IMR-90 (cell line): ENCODE data around the gene ERAP2. TPM values are rescaled to one million over a fixed set of nuclear protein-coding genes. Genes with fewer than 3 reads are reported as not detected.

Experiments used
- ATAC-seq: fragments of 200-7000 bp; cut with Tn5 transposase; 2 replicates; pipeline ENCODE4 v1.9.1; 2020; ENCODE audit warnings: low read depth, mild to moderate bottlenecking, moderate library complexity
- BruUV-seq: library from RNA; stranded (reverse); fragments of 400-500 nt; replicated peaks from 2 replicates; lab custom pipeline; 2021; lab: Mats Ljungman, UMichigan
- CTCF ChIA-PET: fragments of 300-600 bp; formaldehyde crosslinking; extraction: SDS; loops from one replicate; lab custom pipeline; 2021; ENCODE audit warnings: antibody characterized with exemption; lab: Yijun Ruan, JAX
- POLR2A ChIA-PET: fragments of 300-600 bp; sonication (Branson Sonifier 250); formaldehyde crosslinking; loops from one replicate; lab custom pipeline; 2022; ENCODE audit warnings: antibody characterized with exemption; ENCODE audit not compliant: unreplicated experiment; lab: Charles Lee
- DNase-seq: peaks from one replicate; pipeline ENCODE4 v3.0.0; 2013
- H2AFZ ChIP-seq: replicated peaks from 2 replicates; pipeline ENCODE3; 2013; ENCODE audit warnings: low read length, mild to moderate bottlenecking; ENCODE audit not compliant: poor library complexity
- H2AK5ac ChIP-seq: 2 replicates; pipeline ENCODE4 v1.6.1; 2013; ENCODE audit warnings: low read depth, low read length, inconsistent platforms
- H2AK9ac ChIP-seq: replicated peaks from 2 replicates; pipeline ENCODE3; 2013; ENCODE audit warnings: mild to moderate bottlenecking, low read depth, low read length, moderate library complexity; ENCODE audit not compliant: poor library complexity
- H2BK120ac ChIP-seq: 2 replicates; pipeline ENCODE4 v1.6.1; 2013; ENCODE audit warnings: low read depth, low read length, inconsistent platforms
- H2BK15ac ChIP-seq: 3 replicates; pipeline ENCODE4 v1.6.1; 2013; ENCODE audit warnings: low read depth, low read length, inconsistent platforms
- H2BK20ac ChIP-seq: 2 replicates; pipeline ENCODE4 v1.6.1; 2013; ENCODE audit warnings: low read depth, mild to moderate bottlenecking, inconsistent platforms, low read length, moderate library complexity
- H2BK5ac ChIP-seq: 2 replicates; pipeline ENCODE4 v1.6.1; 2013; ENCODE audit warnings: mild to moderate bottlenecking, low read depth, low read length, inconsistent platforms; ENCODE audit not compliant: poor library complexity, severe bottlenecking
- H3K14ac ChIP-seq: replicated peaks from 2 replicates; pipeline ENCODE4 v1.6.1; 2013; ENCODE audit warnings: low read depth, low read length, inconsistent platforms
- H3K18ac ChIP-seq: 2 replicates; pipeline ENCODE4 v1.6.1; 2013; ENCODE audit warnings: low read depth, low read length, control low read depth
- H3K23ac ChIP-seq: 2 replicates; pipeline ENCODE4 v1.6.1; 2013; ENCODE audit warnings: low read depth, low read length, inconsistent platforms
- H3K27ac ChIP-seq: 2 replicates; pipeline ENCODE4 v1.5.1; 2013; ENCODE audit warnings: mild to moderate bottlenecking, control low read depth, low read length; ENCODE audit not compliant: insufficient read depth
- H3K27me3 ChIP-seq: 2 replicates; pipeline ENCODE4 v1.6.1; 2013; ENCODE audit warnings: low read length; ENCODE audit not compliant: control insufficient read depth, insufficient read depth
- H3K36me3 ChIP-seq: 2 replicates; pipeline ENCODE4 v1.6.1; 2013; ENCODE audit warnings: low read length, mixed read lengths; ENCODE audit not compliant: control insufficient read depth, insufficient read depth
- H3K4ac ChIP-seq: 2 replicates; pipeline ENCODE4 v1.6.1; 2013; ENCODE audit warnings: low read depth, low read length, inconsistent platforms
- H3K4me1 ChIP-seq: 2 replicates; pipeline ENCODE4 v1.6.1; 2013; ENCODE audit warnings: low read length, mixed read lengths; ENCODE audit not compliant: control insufficient read depth, insufficient read depth
- H3K4me2 ChIP-seq: 2 replicates; pipeline ENCODE4 v1.6.1; 2013; ENCODE audit warnings: low read depth, mild to moderate bottlenecking, control low read depth, low read length, moderate library complexity
- H3K4me3 ChIP-seq: 2 replicates; pipeline ENCODE4 v1.5.1; 2013; ENCODE audit warnings: low read depth, mild to moderate bottlenecking, control low read depth, low read length, moderate library complexity; ENCODE audit not compliant: insufficient read depth
- H3K56ac ChIP-seq: 2 replicates; pipeline ENCODE4 v1.6.1; 2013; ENCODE audit warnings: low read length, inconsistent platforms; ENCODE audit not compliant: insufficient read depth; ENCODE audit errors: extremely low read depth
- H3K79me1 ChIP-seq, 2 experiments: 2 replicates each; pipeline ENCODE4 v1.6.1; 2013; ENCODE audit warnings: low read length in 2 of 2, inconsistent platforms in 1 of 2, low read depth in 1 of 2
- H3K9ac ChIP-seq: 2 replicates; pipeline ENCODE4 v1.6.1; 2013; ENCODE audit warnings: low read depth, low read length, control low read depth
- H3K9me1 ChIP-seq: 2 replicates; pipeline ENCODE4 v1.6.1; 2013; ENCODE audit warnings: low read length, inconsistent platforms; ENCODE audit not compliant: insufficient read depth
- H3K9me3 ChIP-seq: 2 replicates; pipeline ENCODE4 v1.6.1; 2013; ENCODE audit warnings: low read length; ENCODE audit not compliant: control insufficient read depth, insufficient read depth
- H4K20me1 ChIP-seq: 2 replicates; pipeline ENCODE4 v1.6.1; 2013; ENCODE audit warnings: low read length, inconsistent platforms; ENCODE audit not compliant: insufficient read depth
- H4K5ac ChIP-seq: 2 replicates; pipeline ENCODE4 v1.6.1; 2013; ENCODE audit warnings: mild to moderate bottlenecking, low read depth, low read length, control low read depth
- H4K8ac ChIP-seq, 2 experiments: 2 replicates each; pipeline ENCODE4 v1.6.1; 2013; ENCODE audit warnings: low read depth in 2 of 2, low read length in 2 of 2, control low read depth in 1 of 2, inconsistent platforms in 1 of 2
- H4K91ac ChIP-seq: 2 replicates; pipeline ENCODE4 v1.6.1; 2013; ENCODE audit warnings: low read depth, low read length, inconsistent platforms; ENCODE audit not compliant: insufficient read depth
- BHLHE40 ChIP-seq: fragments of 150-350 bp; IDR thresholded peaks from 2 replicates; pipeline ENCODE4 v1.6.1; 2016; ENCODE audit warnings: mild to moderate bottlenecking, low read depth, low read length
- CEBPB ChIP-seq: IDR thresholded peaks from 2 replicates; pipeline ENCODE4 v1.6.1; 2012; ENCODE audit warnings: low read depth, low read length, improper control_type of control experiment
- CHD1 ChIP-seq: IDR thresholded peaks from 2 replicates; pipeline ENCODE4 v1.6.1; 2012; ENCODE audit warnings: low read depth, low read length, improper control_type of control experiment
- FOS ChIP-seq: fragments of 150-350 bp; IDR thresholded peaks from 2 replicates; pipeline ENCODE4 v1.6.1; 2016; ENCODE audit warnings: low read depth, low read length
- MAFK ChIP-seq: IDR thresholded peaks from 2 replicates; pipeline ENCODE4 v1.6.1; 2012; ENCODE audit warnings: low read depth, low read length, improper control_type of control experiment
- MAZ ChIP-seq: IDR thresholded peaks from 2 replicates; pipeline ENCODE4 v1.6.1; 2012; ENCODE audit warnings: low read depth, mild to moderate bottlenecking, low read length, improper control_type of control experiment, moderate library complexity, borderline replicate concordance
- MXI1 ChIP-seq: IDR thresholded peaks from 2 replicates; pipeline ENCODE4 v1.6.1; 2012; ENCODE audit warnings: low read depth, mild to moderate bottlenecking, low read length, moderate library complexity, borderline replicate concordance
- NFE2L2 ChIP-seq: fragments of 150-350 bp; IDR thresholded peaks from 2 replicates; pipeline ENCODE4 v1.6.1; 2016; ENCODE audit warnings: low read depth, mild to moderate bottlenecking, low read length
- POLR2A ChIP-seq: IDR thresholded peaks from 2 replicates; pipeline ENCODE4 v1.6.1; 2012; ENCODE audit warnings: mild to moderate bottlenecking, low read depth, low read length
- RAD21 ChIP-seq: IDR thresholded peaks from 2 replicates; pipeline ENCODE4 v1.6.1; 2012; ENCODE audit warnings: low read length, improper control_type of control experiment
- RCOR1 ChIP-seq: IDR thresholded peaks from 2 replicates; pipeline ENCODE4 v1.6.1; 2012; ENCODE audit warnings: mild to moderate bottlenecking, low read length, improper control_type of control experiment; ENCODE audit not compliant: insufficient replicate concordance
- RFX5 ChIP-seq: IDR thresholded peaks from 2 replicates; pipeline ENCODE4 v1.8.0; 2012; ENCODE audit warnings: low read depth, mild to moderate bottlenecking, low read length, moderate library complexity
- SMC3 ChIP-seq: fragments of 150-350 bp; IDR thresholded peaks from 2 replicates; pipeline ENCODE4 v1.6.1; 2016; ENCODE audit warnings: low read depth, mild to moderate bottlenecking, antibody characterized with exemption, low read length, moderate library complexity
- WGBS, 2 experiments: methylation state at CpG; one replicate each; pipeline versions ENCODE4 v1.1.5 to v1.1.7; 2013; ENCODE audit warnings: missing lambda C conversion rate in 2 of 2; ENCODE audit not compliant: insufficient read length in 1 of 2; ENCODE audit errors: extremely low coverage in 2 of 2; 5-methylcytosine and 5-hydroxymethylcytosine counted together
- dilution Hi-C: fragments of 300-500 bp; cut with HindIII; formaldehyde crosslinking; loops from one replicate; pipeline ENCODE4 v1.14.3; 2018; ENCODE audit warnings: low sequenced_read_pairs; ENCODE audit not compliant: unreplicated experiment
- in situ Hi-C: fragments of 300-500 bp; cut with MboI; formaldehyde crosslinking; loops from 3 replicates; pipeline ENCODE4 v1.14.3; 2019; ENCODE audit warnings: low sequenced_read_pairs, inconsistent platforms, mixed read lengths
- intact Hi-C: fragments of 100-400 bp; cut with micrococcal nuclease; formaldehyde crosslinking; loops from 2 replicates; pipeline ENCODE4 v1.10.0; 2022
- polyA plus RNA-seq, 3 experiments: library from polyadenylated mRNA; depleted of rRNA; stranded (reverse); fragments of >200 nt; gene quantifications; 2 replicates each; pipeline ENCODE4 v1.2.3, GENCODE V29; 2012; ENCODE audit warnings: low replicate concordance in 1 of 3
- total RNA-seq: library from RNA; depleted of rRNA; stranded (reverse); fragments of >200 nt; gene quantifications from 2 replicates; pipeline ENCODE4 v1.2.3, GENCODE V29; 2012
- TF ChIP-seq, protein P1 (sequence below): conservative IDR thresholded peaks from 2 replicates; pipeline ENCODE4 v1.5.1; 2012; ENCODE audit warnings: mild to moderate bottlenecking, low read depth, low read length, improper control_type of control experiment
- TF ChIP-seq, protein P2 (sequence below): fragments of 150-350 bp; IDR thresholded peaks from 2 replicates; pipeline ENCODE4 v1.6.1; 2017; ENCODE audit warnings: mild to moderate bottlenecking, antibody characterized with exemption, low read length, low read depth
- TF ChIP-seq, protein P3 (sequence below): fragments of 150-350 bp; IDR thresholded peaks from 2 replicates; pipeline ENCODE4 v1.6.1; 2016; ENCODE audit warnings: low read depth, mild to moderate bottlenecking, low read length, moderate library complexity, borderline replicate concordance

Gene ERAP2
- total and polyA plus RNA-seq, 2 of the 4 experiments (the other 2 are of a cell fraction) = 10.6 to 21.3 TPM

DNA sequence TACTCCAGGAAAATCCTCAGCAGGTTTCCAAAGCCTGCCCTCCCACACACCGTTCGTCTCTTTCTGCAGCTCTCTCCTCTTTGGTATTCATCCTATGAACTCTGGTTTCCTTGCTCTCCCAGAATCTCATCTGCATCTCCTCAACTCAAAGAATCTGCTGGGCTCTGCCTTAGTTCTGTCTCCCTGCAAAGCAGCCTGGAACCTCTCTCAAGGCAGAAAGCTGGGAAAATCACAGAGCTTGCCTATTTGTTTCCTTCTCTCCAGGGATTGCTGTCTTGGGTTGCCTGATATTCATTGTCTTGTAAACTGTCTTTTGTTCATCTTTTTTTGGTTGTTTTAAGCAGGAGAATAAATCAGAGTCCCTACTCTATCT lies 5.3 kb upstream of the ERAP2 start:
- no peak overlapping the region for H2AK5ac ChIP-seq
- H3K14ac ChIP-seq = 0 out of 2 replicates have a peak overlapping the region, but pooled peaks have one; percentile 14
- no peak overlapping the region for H2BK120ac ChIP-seq
- in situ Hi-C loops (loop anchor here (5.0 kb wide), 1 partner anchor 291 kb away; no protein-coding TSS in a partner anchor), dilution Hi-C loops (no loop called here), intact Hi-C loops (loop anchor here (2.0 kb wide), 1 partner anchor 64 kb away; no protein-coding TSS in a partner anchor)
- H2AK9ac ChIP-seq = no peak overlapping the region
- H3K23ac ChIP-seq = no peak overlapping the region
- 75% methylated on average over 2 of the region's 2 CpGs; no CpG with 5 or more reads in 1 of the 2 experiments for WGBS, 2 experiments
- peaks cover 4% of the 10 kb centered on the region for H3K4me1 ChIP-seq
- H4K5ac ChIP-seq = no peak overlapping the region
- ChIA-PET CTCF (interaction anchor here (2.1 kb wide), 1 partner anchor 272 kb away, joined by 7 read pairs; the partner anchor contains the start of gene LIX1), POLR2A (no interaction called here)
- H2BK20ac ChIP-seq = no peak overlapping the region
- no peaks in the 10 kb centered on the region for H3K27me3 ChIP-seq
- no peak overlapping the region for H2AFZ ChIP-seq
- H4K8ac ChIP-seq = no peak overlapping the region
- H3K18ac ChIP-seq = no peak overlapping the region
- ATAC-seq (no peak), DNase-seq (no peak)
- no peak overlapping the region for H4K91ac ChIP-seq
- H3K79me1 ChIP-seq = 0 out of 4 replicates have a peak, but pooled peaks cover 0 to 3% of the 10 kb centered on the region in 2 experiments
- H2BK5ac ChIP-seq = no peak overlapping the region
- no peak overlapping the region for H3K4me2 ChIP-seq
- H3K9me3 ChIP-seq = no peaks in the 10 kb centered on the region
- no peaks in the 10 kb centered on the region for H3K9me1 ChIP-seq
- no peaks in the 10 kb centered on the region for H4K20me1 ChIP-seq
- H3K36me3 ChIP-seq = no peaks in the 10 kb centered on the region
- H3K56ac ChIP-seq = no peak overlapping the region
- no peak overlapping the region for H3K4me3 ChIP-seq
- H2BK15ac ChIP-seq = no peak overlapping the region
- no peak for TF ChIP-seq MXI1
- TF ChIP-seq, protein P1, sequence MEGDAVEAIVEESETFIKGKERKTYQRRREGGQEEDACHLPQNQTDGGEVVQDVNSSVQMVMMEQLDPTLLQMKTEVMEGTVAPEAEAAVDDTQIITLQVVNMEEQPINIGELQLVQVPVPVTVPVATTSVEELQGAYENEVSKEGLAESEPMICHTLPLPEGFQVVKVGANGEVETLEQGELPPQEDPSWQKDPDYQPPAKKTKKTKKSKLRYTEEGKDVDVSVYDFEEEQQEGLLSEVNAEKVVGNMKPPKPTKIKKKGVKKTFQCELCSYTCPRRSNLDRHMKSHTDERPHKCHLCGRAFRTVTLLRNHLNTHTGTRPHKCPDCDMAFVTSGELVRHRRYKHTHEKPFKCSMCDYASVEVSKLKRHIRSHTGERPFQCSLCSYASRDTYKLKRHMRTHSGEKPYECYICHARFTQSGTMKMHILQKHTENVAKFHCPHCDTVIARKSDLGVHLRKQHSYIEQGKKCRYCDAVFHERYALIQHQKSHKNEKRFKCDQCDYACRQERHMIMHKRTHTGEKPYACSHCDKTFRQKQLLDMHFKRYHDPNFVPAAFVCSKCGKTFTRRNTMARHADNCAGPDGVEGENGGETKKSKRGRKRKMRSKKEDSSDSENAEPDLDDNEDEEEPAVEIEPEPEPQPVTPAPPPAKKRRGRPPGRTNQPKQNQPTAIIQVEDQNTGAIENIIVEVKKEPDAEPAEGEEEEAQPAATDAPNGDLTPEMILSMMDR = no peak
- TF ChIP-seq CEBPB = no peak
- TF ChIP-seq, protein P2, sequence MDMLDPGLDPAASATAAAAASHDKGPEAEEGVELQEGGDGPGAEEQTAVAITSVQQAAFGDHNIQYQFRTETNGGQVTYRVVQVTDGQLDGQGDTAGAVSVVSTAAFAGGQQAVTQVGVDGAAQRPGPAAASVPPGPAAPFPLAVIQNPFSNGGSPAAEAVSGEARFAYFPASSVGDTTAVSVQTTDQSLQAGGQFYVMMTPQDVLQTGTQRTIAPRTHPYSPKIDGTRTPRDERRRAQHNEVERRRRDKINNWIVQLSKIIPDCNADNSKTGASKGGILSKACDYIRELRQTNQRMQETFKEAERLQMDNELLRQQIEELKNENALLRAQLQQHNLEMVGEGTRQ = no peak
- no peak for TF ChIP-seq SMC3
- no peak for TF ChIP-seq RAD21
- no peak for TF ChIP-seq RCOR1
- TF ChIP-seq CHD1 = no peak
- TF ChIP-seq, protein P3, sequence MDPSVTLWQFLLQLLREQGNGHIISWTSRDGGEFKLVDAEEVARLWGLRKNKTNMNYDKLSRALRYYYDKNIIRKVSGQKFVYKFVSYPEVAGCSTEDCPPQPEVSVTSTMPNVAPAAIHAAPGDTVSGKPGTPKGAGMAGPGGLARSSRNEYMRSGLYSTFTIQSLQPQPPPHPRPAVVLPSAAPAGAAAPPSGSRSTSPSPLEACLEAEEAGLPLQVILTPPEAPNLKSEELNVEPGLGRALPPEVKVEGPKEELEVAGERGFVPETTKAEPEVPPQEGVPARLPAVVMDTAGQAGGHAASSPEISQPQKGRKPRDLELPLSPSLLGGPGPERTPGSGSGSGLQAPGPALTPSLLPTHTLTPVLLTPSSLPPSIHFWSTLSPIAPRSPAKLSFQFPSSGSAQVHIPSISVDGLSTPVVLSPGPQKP = no peak
- no peak for TF ChIP-seq RFX5
- no peak for TF ChIP-seq POLR2A
- TF ChIP-seq MAZ = no peak
- no peak for TF ChIP-seq NFE2L2
- TF ChIP-seq FOS = no peak
- no peak for TF ChIP-seq MAFK
- no peak for TF ChIP-seq BHLHE40
- H3K4ac ChIP-seq = no peak overlapping the region
- no peak overlapping the region for H3K9ac ChIP-seq
- no peak overlapping the region for H3K27ac ChIP-seq
- no TSS peak for BruUV-seq
